ENCODE results near the gene RAB3A. TPM values are rescaled to one million over a fixed set of nuclear protein-coding genes. Genes with fewer than 3 reads are reported as not detected.

RAB3A gene
- total and polyA plus RNA-seq, 9 of the 15 experiments (the other 6 are each of a cell fraction or from before 2014, with no cell fraction given) = 0.17 to 5.1 (median 0.90) TPM; not detected in 1

DNA sequence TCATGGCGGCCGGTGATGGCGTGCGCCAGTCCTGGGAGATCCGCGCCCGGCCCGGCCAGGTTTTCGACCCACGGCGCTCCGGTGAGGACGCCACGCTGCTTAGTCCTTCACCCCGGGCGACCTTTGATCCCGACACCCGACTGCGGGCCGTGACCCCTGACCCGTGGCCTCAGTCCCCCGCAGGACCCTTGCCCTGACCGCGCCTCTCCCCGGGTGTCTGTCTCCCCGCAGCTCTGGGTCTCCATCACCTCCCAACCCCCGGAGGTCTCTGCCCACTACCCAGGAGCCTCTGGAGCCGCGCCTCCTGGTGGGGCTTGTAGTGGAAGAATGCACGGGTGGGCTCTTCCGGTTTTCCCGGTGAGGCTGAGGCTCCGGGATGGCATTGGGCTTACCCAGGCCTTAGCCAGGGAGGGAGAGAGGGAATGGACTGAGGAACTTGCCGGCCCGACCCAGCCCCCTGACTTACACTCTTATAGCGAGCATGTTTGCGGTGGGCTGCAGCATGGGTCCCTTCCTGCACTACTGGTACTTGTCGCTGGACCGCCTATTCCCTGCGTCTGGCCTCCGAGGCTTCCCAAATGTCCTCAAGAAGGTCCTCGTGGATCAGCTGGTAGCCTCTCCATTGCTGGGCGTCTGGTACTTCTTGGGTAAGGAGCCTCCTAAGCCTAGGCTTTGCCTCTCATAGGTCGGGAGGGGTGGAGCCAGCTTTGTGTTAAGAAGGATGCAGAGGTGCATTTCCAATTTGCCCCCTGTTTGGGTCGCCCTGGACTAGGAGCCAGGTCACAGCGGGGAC is 10.3 kb downstream of the RAB3A start (continued):
- TF ChIP-seq TCF7 (IDR thresholded peaks at IDR 0.05; ENCODE audit: borderline replicate concordance) (no peak), HDAC1 (IDR thresholded peaks at IDR 0.05) (peak in 1 of 2 experiments; percentile 5; a peak in 2 of 4 replicates), DMBX1 (CRISPR knock-in tag; IDR thresholded peaks at IDR 0.05; ENCODE audit: borderline replicate concordance) (no peak), SAP30 (IDR thresholded peaks at IDR 0.05; ENCODE audit: borderline replicate concordance, insufficient read depth, low read depth, low read length, poor library complexity, severe bottlenecking) (peak; percentile 70), SMARCA4 (IDR thresholded peaks at IDR 0.05) (no peak), RAD21 (CRISPR knock-in tag; conservative IDR thresholded peaks at IDR 0.05 in 1 of 2, IDR thresholded peaks at IDR 0.05 in 1 of 2) (no peak), TAF7 (tag; IDR thresholded peaks at IDR 0.05) (no peak), BCL6 (CRISPR knock-in tag; IDR thresholded peaks at IDR 0.05) (no peak), ZBTB7A (IDR thresholded peaks at IDR 0.05; ENCODE audit: borderline replicate concordance, control insufficient read depth, low read depth, low read length) (peak; percentile 68; the same call in 1 of the 2 replicates), HDGF (IDR thresholded peaks at IDR 0.05) (no peak), ZNF57 (CRISPR knock-in tag; IDR thresholded peaks at IDR 0.05) (no peak), MTA1 (IDR thresholded peaks at IDR 0.05; ENCODE audit: borderline replicate concordance) (0 out of 2 replicates have a peak, but pooled peaks have one; percentile 20), FOSL1 (tag; conservative IDR thresholded peaks at IDR 0.05) (0 out of 2 replicates have a peak, but pooled peaks have one; percentile 29), PML (IDR thresholded peaks at IDR 0.05; ENCODE audit: low read length) (peak; percentile 51; the same call in 1 of the 2 replicates), ZNF76 (CRISPR knock-in tag; IDR thresholded peaks at IDR 0.05; ENCODE audit: borderline replicate concordance) (no peak), DPF2 (IDR thresholded peaks at IDR 0.05) (no peak), FOXJ3 (CRISPR knock-in tag; IDR thresholded peaks at IDR 0.05) (no peak), TBL1XR1 (IDR thresholded peaks at IDR 0.05; ENCODE audit: low read length in 2 of 2) (0 out of 4 replicates have a peak, but pooled peaks of 1 of the 2 experiments have one; percentile 34), L3MBTL2 (IDR thresholded peaks at IDR 0.05) (no peak), POLR3A (IDR thresholded peaks at IDR 0.05; ENCODE audit: borderline replicate concordance, extremely low read depth, insufficient read depth, insufficient read length) (no peak), ZC3H11A (IDR thresholded peaks at IDR 0.05; ENCODE audit: low read depth, low read length) (no peak), ZNF551 (CRISPR knock-in tag; IDR thresholded peaks at IDR 0.05) (no peak), IRF2 (CRISPR knock-in tag; IDR thresholded peaks at IDR 0.05) (no peak), FOXM1 (IDR thresholded peaks at IDR 0.05; ENCODE audit: low read depth) (no peak), FOXM1 (CRISPR knock-in tag; IDR thresholded peaks at IDR 0.05; ENCODE audit: low read depth) (no peak)
- TF ChIP-seq, protein P1, sequence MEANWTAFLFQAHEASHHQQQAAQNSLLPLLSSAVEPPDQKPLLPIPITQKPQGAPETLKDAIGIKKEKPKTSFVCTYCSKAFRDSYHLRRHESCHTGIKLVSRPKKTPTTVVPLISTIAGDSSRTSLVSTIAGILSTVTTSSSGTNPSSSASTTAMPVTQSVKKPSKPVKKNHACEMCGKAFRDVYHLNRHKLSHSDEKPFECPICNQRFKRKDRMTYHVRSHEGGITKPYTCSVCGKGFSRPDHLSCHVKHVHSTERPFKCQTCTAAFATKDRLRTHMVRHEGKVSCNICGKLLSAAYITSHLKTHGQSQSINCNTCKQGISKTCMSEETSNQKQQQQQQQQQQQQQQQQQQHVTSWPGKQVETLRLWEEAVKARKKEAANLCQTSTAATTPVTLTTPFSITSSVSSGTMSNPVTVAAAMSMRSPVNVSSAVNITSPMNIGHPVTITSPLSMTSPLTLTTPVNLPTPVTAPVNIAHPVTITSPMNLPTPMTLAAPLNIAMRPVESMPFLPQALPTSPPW (CRISPR knock-in tag; IDR thresholded peaks at IDR 0.05) = no peak
- TF ChIP-seq, protein P2, sequence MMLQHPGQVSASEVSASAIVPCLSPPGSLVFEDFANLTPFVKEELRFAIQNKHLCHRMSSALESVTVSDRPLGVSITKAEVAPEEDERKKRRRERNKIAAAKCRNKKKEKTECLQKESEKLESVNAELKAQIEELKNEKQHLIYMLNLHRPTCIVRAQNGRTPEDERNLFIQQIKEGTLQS (IDR thresholded peaks at IDR 0.05) = no peak
- TF ChIP-seq, protein P2 (CRISPR knock-in tag; conservative IDR thresholded peaks at IDR 0.05) = 0 out of 2 replicates have a peak, but pooled peaks have one; percentile 2
- TF ChIP-seq, protein P3, sequence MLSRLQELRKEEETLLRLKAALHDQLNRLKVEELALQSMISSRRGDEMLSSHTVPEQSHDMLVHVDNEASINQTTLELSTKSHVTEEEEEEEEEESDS (CRISPR knock-in tag; IDR thresholded peaks at IDR 0.05) = no peak
